Fibroblast of lung (primary cell): ENCODE measurements around the gene RER1.

Experiments
- EZH2 ChIP-seq: IDR thresholded peaks from 2 replicates; pipeline ENCODE4 v1.5.1; 2012; ENCODE audit warnings: low read length, control low read depth, mild to moderate bottlenecking; ENCODE audit errors: missing control alignments
- TF ChIP-seq, protein P1 (sequence below), 2 donors: IDR thresholded peaks in 1 of 2; conservative IDR thresholded peaks in 1 of 2; 1 replicate in 1 of 2; 2 replicates in 1 of 2; pipeline ENCODE4 v1.5.1; 2011 to 2012; ENCODE audit warnings: low read length in 2 of 2, control low read depth in 1 of 2, inconsistent platforms in 1 of 2, low read depth in 1 of 2, mild to moderate bottlenecking in 1 of 2

DNA sequence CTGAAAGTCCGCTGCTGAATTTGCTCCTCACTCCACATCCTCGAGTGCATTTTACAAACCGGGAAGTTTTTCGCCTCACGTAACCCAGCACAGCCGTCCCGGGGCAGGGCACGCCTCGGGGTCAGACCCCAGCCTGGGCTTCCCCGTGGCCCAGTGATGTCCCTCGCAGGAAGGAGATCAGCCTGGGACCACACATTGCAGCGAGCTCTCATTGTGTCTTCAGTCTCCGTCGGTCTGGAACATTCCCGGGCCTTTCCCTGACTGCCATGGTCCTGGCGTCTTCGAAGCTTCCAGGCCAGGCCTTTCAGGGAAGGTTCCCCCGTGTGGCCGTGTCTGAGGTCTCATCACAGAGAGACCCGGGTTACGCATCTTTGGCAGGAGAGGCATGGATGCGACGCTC lies 43.7 kb upstream of the RER1 start:
- TF ChIP-seq, protein P1, sequence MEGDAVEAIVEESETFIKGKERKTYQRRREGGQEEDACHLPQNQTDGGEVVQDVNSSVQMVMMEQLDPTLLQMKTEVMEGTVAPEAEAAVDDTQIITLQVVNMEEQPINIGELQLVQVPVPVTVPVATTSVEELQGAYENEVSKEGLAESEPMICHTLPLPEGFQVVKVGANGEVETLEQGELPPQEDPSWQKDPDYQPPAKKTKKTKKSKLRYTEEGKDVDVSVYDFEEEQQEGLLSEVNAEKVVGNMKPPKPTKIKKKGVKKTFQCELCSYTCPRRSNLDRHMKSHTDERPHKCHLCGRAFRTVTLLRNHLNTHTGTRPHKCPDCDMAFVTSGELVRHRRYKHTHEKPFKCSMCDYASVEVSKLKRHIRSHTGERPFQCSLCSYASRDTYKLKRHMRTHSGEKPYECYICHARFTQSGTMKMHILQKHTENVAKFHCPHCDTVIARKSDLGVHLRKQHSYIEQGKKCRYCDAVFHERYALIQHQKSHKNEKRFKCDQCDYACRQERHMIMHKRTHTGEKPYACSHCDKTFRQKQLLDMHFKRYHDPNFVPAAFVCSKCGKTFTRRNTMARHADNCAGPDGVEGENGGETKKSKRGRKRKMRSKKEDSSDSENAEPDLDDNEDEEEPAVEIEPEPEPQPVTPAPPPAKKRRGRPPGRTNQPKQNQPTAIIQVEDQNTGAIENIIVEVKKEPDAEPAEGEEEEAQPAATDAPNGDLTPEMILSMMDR (conservative IDR thresholded peaks at IDR 0.05 in 1 of 2, IDR thresholded peaks at IDR 0.05 in 1 of 2; ENCODE audit: low read depth in 1 of 2, low read length in 2 of 2), result no peak
- TF ChIP-seq EZH2, result no peak
